Measurements from ENCODE around the gene RASAL3. TPM values are rescaled to one million over a fixed set of nuclear protein-coding genes. Genes with fewer than 3 reads are reported as not detected.

Gene RASAL3
- total RNA-seq, 1 experiment from 2014 or later: 0.57 TPM

- TF ChIP-seq REST (IDR thresholded peaks at IDR 0.05; ENCODE audit: low read depth): no peak
- TF ChIP-seq SP1 (IDR thresholded peaks at IDR 0.05; ENCODE audit: low read depth): no peak
- no peak for TF ChIP-seq EGR1 (IDR thresholded peaks at IDR 0.05; ENCODE audit: low read depth)
- TF ChIP-seq, protein P1, sequence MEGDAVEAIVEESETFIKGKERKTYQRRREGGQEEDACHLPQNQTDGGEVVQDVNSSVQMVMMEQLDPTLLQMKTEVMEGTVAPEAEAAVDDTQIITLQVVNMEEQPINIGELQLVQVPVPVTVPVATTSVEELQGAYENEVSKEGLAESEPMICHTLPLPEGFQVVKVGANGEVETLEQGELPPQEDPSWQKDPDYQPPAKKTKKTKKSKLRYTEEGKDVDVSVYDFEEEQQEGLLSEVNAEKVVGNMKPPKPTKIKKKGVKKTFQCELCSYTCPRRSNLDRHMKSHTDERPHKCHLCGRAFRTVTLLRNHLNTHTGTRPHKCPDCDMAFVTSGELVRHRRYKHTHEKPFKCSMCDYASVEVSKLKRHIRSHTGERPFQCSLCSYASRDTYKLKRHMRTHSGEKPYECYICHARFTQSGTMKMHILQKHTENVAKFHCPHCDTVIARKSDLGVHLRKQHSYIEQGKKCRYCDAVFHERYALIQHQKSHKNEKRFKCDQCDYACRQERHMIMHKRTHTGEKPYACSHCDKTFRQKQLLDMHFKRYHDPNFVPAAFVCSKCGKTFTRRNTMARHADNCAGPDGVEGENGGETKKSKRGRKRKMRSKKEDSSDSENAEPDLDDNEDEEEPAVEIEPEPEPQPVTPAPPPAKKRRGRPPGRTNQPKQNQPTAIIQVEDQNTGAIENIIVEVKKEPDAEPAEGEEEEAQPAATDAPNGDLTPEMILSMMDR (IDR thresholded peaks at IDR 0.05 in 2 of 3, conservative IDR thresholded peaks at IDR 0.05 in 1 of 3; ENCODE audit: borderline replicate concordance in 1 of 3, insufficient read depth in 1 of 3, low read depth in 2 of 3, low read length in 2 of 3): no peak
Observed at GRCh38 chr19:15426485-15427349, 37.6 kb downstream of the RASAL3 start (continued).

GRCh38 chr19:15425321-15425950 is 38.9 kb downstream of the RASAL3 start:
- no TSS peak for BruUV-seq (replicated peaks)
- ATAC-seq (no peak), DNase-seq (ENCODE audit: low read depth, low spot score) (no peak)
- intact Hi-C loops (cut with micrococcal nuclease): no loop called here
- ChIA-PET POLR2A (no interaction called here), CTCF (no interaction called here), RAD21 (ENCODE audit: low non-redundant PET in 1 of 2, low total read pairs in 2 of 2, uncharacterized antibody in 2 of 2, unreplicated experiment in 2 of 2) (no interaction called here)
- Histone ChIP-seq H3K4me3 (replicated peaks in 1 of 2; ENCODE audit: low read depth in 1 of 2, low read length in 2 of 2) (no peak overlapping the region), H3K4me2 (ENCODE audit: low read length) (no peak overlapping the region), H3K36me3 (ENCODE audit: control insufficient read depth in 1 of 2, insufficient read depth in 2 of 2, low read length in 2 of 2) (peaks cover 20 to 51% of the 10 kb centered on the region in 2 experiments; a peak in 3 of 4 replicates), H3K9me3 (ENCODE audit: control insufficient read depth in 1 of 2, insufficient read depth in 1 of 2, low read depth in 1 of 2, low read length in 2 of 2) (no peaks in the 10 kb centered on the region), H3K9ac (ENCODE audit: low read length) (no peak overlapping the region), H3K27me3 (ENCODE audit: insufficient read depth, low read length) (no peaks in the 10 kb centered on the region), H3K27ac (ENCODE audit: low read depth, low read length) (no peak overlapping the region), H3K4me1 (ENCODE audit: control insufficient read depth in 1 of 2, insufficient read depth in 2 of 2, low read length in 2 of 2) (peaks cover under 1 to 2% of the 10 kb centered on the region in 2 experiments; a peak in 2 of 4 replicates), H3K79me2 (ENCODE audit: insufficient read depth, low read length) (peaks cover 36% of the 10 kb centered on the region), H4K20me1 (ENCODE audit: insufficient read depth) (no peaks in the 10 kb centered on the region), H3K9me2 (ENCODE audit: insufficient read depth) (no peaks in the 10 kb centered on the region), H2AFZ (ENCODE audit: low read depth, low read length, poor library complexity, severe bottlenecking) (no peak overlapping the region)
- TF ChIP-seq POLR2A (IDR thresholded peaks at IDR 0.05; ENCODE audit: borderline replicate concordance, extremely low read depth, insufficient read depth, insufficient read length) (no peak), POLR2AphosphoS5 (IDR thresholded peaks at IDR 0.05; ENCODE audit: low read depth, low read length) (no peak), JUND (IDR thresholded peaks at IDR 0.05) (no peak), REST (IDR thresholded peaks at IDR 0.05; ENCODE audit: low read depth) (no peak), EZH2phosphoT487 (IDR thresholded peaks at IDR 0.05; ENCODE audit: borderline replicate concordance) (no peak), EGR1 (IDR thresholded peaks at IDR 0.05; ENCODE audit: low read depth) (no peak), SIN3A (IDR thresholded peaks at IDR 0.05; ENCODE audit: low read depth) (no peak), CEBPB (IDR thresholded peaks at IDR 0.05; ENCODE audit: low read depth) (no peak)
